ENCODE data around the gene USF2. TPM values are rescaled to one million over a fixed set of nuclear protein-coding genes. Genes with fewer than 3 reads are reported as not detected.

Gene USF2
- total RNA-seq, 1 experiment from 2014 or later = 43.9 TPM

GRCh38 chr19:35314031-35314430, 45.3 kb downstream of the USF2 start:
- no peak for DNase-seq (ENCODE audit: extremely low read depth, low read depth)

- no peak for DNase-seq (ENCODE audit: extremely low read depth, low read depth)
Observed at GRCh38 chr19:35314858-35315470, 46.2 kb downstream of the USF2 start.

- no peak for DNase-seq (ENCODE audit: extremely low read depth, low read depth)
Observed at GRCh38 chr19:35315883-35316282, 47.1 kb downstream of the USF2 start.

GRCh38 chr19:35316560-35316959, 47.8 kb downstream of the USF2 start:
- DNase-seq (ENCODE audit: extremely low read depth, low read depth) = no peak

- no peak for DNase-seq (ENCODE audit: extremely low read depth, low read depth)
Observed at GRCh38 chr19:35317464-35318043, 48.8 kb downstream of the USF2 start.

- peak; percentile 14 for DNase-seq (ENCODE audit: extremely low read depth, low read depth)
Observed at GRCh38 chr19:35318679-35319448, 50.1 kb downstream of the USF2 start.

- DNase-seq (ENCODE audit: extremely low read depth, low read depth) = no peak
Observed at GRCh38 chr19:35320065-35320713, 51.4 kb downstream of the USF2 start.

GRCh38 chr19:35321291-35321690, 52.5 kb downstream of the USF2 start:
- no peak for DNase-seq (ENCODE audit: extremely low read depth, low read depth)

GRCh38 chr19:35322014-35322413, 53.3 kb downstream of the USF2 start:
- DNase-seq (ENCODE audit: extremely low read depth, low read depth) = no peak

GRCh38 chr19:35327642-35328041, 58.9 kb downstream of the USF2 start:
- no peak for DNase-seq (ENCODE audit: extremely low read depth, low read depth)

- DNase-seq (ENCODE audit: extremely low read depth, low read depth) = no peak
Observed at GRCh38 chr19:35328851-35329285, 60.1 kb downstream of the USF2 start, which contains the start of gene CD22. CD22 (plus strand) TSS chr19:35329187; CDS start chr19:35332041, 2,854 bp downstream.

GRCh38 chr19:35329323-35329722, 60.6 kb downstream of the USF2 start:
- no peak for DNase-seq (ENCODE audit: extremely low read depth, low read depth)

Other genes with a start within 250 kb of the USF2 start
- 0.61 and 0.82 TPM in 2 replicates for gene SCN1B, start 238.5 kb upstream of the USF2 start, total RNA-seq (2014; rRNA removed; shearing (Covaris generic))
- not detected in 2 replicates for gene HPN, start 227.2 kb upstream of the USF2 start, total RNA-seq (2014; rRNA removed; shearing (Covaris generic))
- not detected in 2 replicates for gene FXYD3, start 153.1 kb upstream of the USF2 start, total RNA-seq (2014; rRNA removed; shearing (Covaris generic))
- gene LGI4, start 133.9 kb upstream of the USF2 start, total RNA-seq (2014; rRNA removed; shearing (Covaris generic)) = 0.12 TPM in 1 of 2 replicates, not detected in the other
- not detected in 2 replicates for gene FXYD1, start 130.1 kb upstream of the USF2 start, total RNA-seq (2014; rRNA removed; shearing (Covaris generic))
- gene FXYD7, start 125.7 kb upstream of the USF2 start, total RNA-seq (2014; rRNA removed; shearing (Covaris generic)) = not detected in 2 replicates
- 104 TPM in 2 replicates for gene FXYD5, start 114.2 kb upstream of the USF2 start, total RNA-seq (2014; rRNA removed; shearing (Covaris generic))
- gene FAM187B, start 40.2 kb upstream of the USF2 start, total RNA-seq (2014; rRNA removed; shearing (Covaris generic)) = not detected in 2 replicates
- 0.10 and 0.63 TPM in 2 replicates for gene LSR, start 20.0 kb upstream of the USF2 start, total RNA-seq (2014; rRNA removed; shearing (Covaris generic))
- gene HAMP, start 13.6 kb downstream of the USF2 start, total RNA-seq (2014; rRNA removed; shearing (Covaris generic)) = not detected in 2 replicates
- gene MAG, start 23.2 kb downstream of the USF2 start, total RNA-seq (2014; rRNA removed; shearing (Covaris generic)) = not detected in 2 replicates
- gene CD22, start 60.2 kb downstream of the USF2 start, total RNA-seq (2014; rRNA removed; shearing (Covaris generic)) = not detected in 2 replicates
- gene FFAR1, start 78.9 kb downstream of the USF2 start, total RNA-seq (2014; rRNA removed; shearing (Covaris generic)) = not detected in 2 replicates
- gene FFAR3, start 89.5 kb downstream of the USF2 start, total RNA-seq (2014; rRNA removed; shearing (Covaris generic)) = not detected in 2 replicates
- not detected in 2 replicates for gene GPR42, start 102.1 kb downstream of the USF2 start, total RNA-seq (2014; rRNA removed; shearing (Covaris generic))
- gene FFAR2, start 179.3 kb downstream of the USF2 start, total RNA-seq (2014; rRNA removed; shearing (Covaris generic)) = not detected in 2 replicates
- not detected in 2 replicates for gene KRTDAP, start 221.5 kb downstream of the USF2 start, total RNA-seq (2014; rRNA removed; shearing (Covaris generic))
- gene DMKN, start 244.7 kb downstream of the USF2 start, total RNA-seq (2014; rRNA removed; shearing (Covaris generic)) = 0.40 TPM in 1 of 2 replicates, not detected in the other

All from NCI-H460 (cell line).